HepG2 (cell line): Measurements from ENCODE around the gene FAM234B. TPM values are rescaled to one million over a fixed set of nuclear protein-coding genes. Genes with fewer than 3 reads are reported as not detected.

Experiments used
- ATAC-seq: fragments of 200-7000 bp; cut with Tn5 transposase; 3 replicates; pipeline ENCODE4 v1.9.1; 2020; ENCODE audit warnings: mild to moderate bottlenecking, moderate library complexity
- BruUV-seq: library from RNA; stranded (reverse); fragments of 400-500 nt; replicated peaks from 2 replicates; lab custom pipeline; 2021; lab: Mats Ljungman, UMichigan
- CTCF ChIA-PET: fragments of 300-600 bp; formaldehyde crosslinking; extraction: SDS; loops from one replicate; lab custom pipeline; 2021; ENCODE audit warnings: low total read pairs, inconsistent platforms, low intra/inter-chr PET ratio; lab: Yijun Ruan, JAX
- POLR2A ChIA-PET: fragments of 350-600 bp; sonication (Branson Sonifier 250); formaldehyde crosslinking; loops from one replicate; lab custom pipeline; 2020; ENCODE audit warnings: antibody characterized with exemption, inconsistent platforms; lab: Yijun Ruan, JAX
- DNase-seq: peaks from one replicate; pipeline ENCODE4 v3.0.0-alpha.2; 2015; ENCODE audit warnings: low spot score
- FAIRE-seq: peaks from 3 replicates; lab custom pipeline; 2011; peaks lifted over from hg19 to GRCh38; lab: Jason Lieb, UNC
- H2AFZ ChIP-seq: one replicate; pipeline ENCODE4 v1.6.1; 2011; ENCODE audit warnings: low read length, inconsistent platforms
- H3K27ac ChIP-seq: fragments of 300-600 bp; 3 replicates; pipeline ENCODE4 v1.8.0; 2011; ENCODE audit warnings: mixed run types, mild to moderate bottlenecking, mixed read lengths, low read length, inconsistent platforms; ENCODE audit not compliant: insufficient read depth; ENCODE audit errors: extremely low read length
- H3K27me3 ChIP-seq, 2 experiments: fragments of 200-600 bp in 1 of 2; 2 replicates in 1 of 2; 3 replicates in 1 of 2; pipeline versions ENCODE4 v1.6.0 to v1.8.0; 2011; ENCODE audit warnings: low read length in 2 of 2, mild to moderate bottlenecking in 2 of 2, moderate library complexity in 2 of 2, inconsistent platforms in 1 of 2; ENCODE audit not compliant: insufficient read depth in 2 of 2, control insufficient read depth in 1 of 2
- H3K36me3 ChIP-seq, 2 experiments: fragments of 200-600 bp in 1 of 2; replicated peaks in 1 of 2; 2 replicates in 1 of 2; 3 replicates in 1 of 2; pipeline versions ENCODE4 v1.5.1 to v1.8.0; 2011; ENCODE audit warnings: low read length in 2 of 2, inconsistent platforms in 1 of 2; ENCODE audit not compliant: insufficient read depth in 2 of 2, control insufficient read depth in 1 of 2
- H3K4me1 ChIP-seq: 2 replicates; pipeline ENCODE4 v1.5.1; 2012; ENCODE audit warnings: low read length, inconsistent platforms; ENCODE audit not compliant: insufficient read depth
- H3K4me2 ChIP-seq: 2 replicates; pipeline ENCODE4 v1.6.0; 2011; ENCODE audit warnings: low read depth, low read length, inconsistent platforms
- H3K4me3 ChIP-seq, 3 experiments: fragments of 200-600 bp in 1 of 3; sonication (generic), shearing (Covaris generic) in 1 of 3; replicated peaks in 1 of 3; 2 replicates each; pipeline ENCODE4 v1.5.1; 2011 to 2016; ENCODE audit warnings: low read length in 3 of 3, inconsistent platforms in 2 of 3, low read depth in 2 of 3, mild to moderate bottlenecking in 2 of 3, control low read depth in 1 of 3, mixed read lengths in 1 of 3; ENCODE audit not compliant: insufficient read depth in 1 of 3
- H3K79me2 ChIP-seq: one replicate; pipeline ENCODE4 v1.6.1; 2011; ENCODE audit warnings: low read length, inconsistent platforms; ENCODE audit not compliant: insufficient read depth
- H3K9ac ChIP-seq: 2 replicates; pipeline ENCODE4 v1.6.0; 2011; ENCODE audit warnings: mild to moderate bottlenecking, low read depth, low read length, inconsistent platforms; ENCODE audit not compliant: insufficient read depth
- H3K9me3 ChIP-seq: 2 replicates; pipeline ENCODE4 v1.5.1; 2012; ENCODE audit warnings: mild to moderate bottlenecking, low read length
- H4K20me1 ChIP-seq: 2 replicates; pipeline ENCODE4 v1.6.0; 2011; ENCODE audit warnings: inconsistent platforms, mild to moderate bottlenecking, low read length, moderate library complexity; ENCODE audit not compliant: insufficient read depth
- CEBPB ChIP-seq: IDR thresholded peaks from 2 replicates; pipeline ENCODE4 v1.6.1; 2011; ENCODE audit warnings: low read depth, low read length, improper control_type of control experiment, borderline replicate concordance
- FOXA3 ChIP-seq: IDR thresholded peaks from 2 replicates; pipeline ENCODE4 v1.6.1; 2016; ENCODE audit warnings: missing genetic modification reagents, missing compliant biosample characterization
- GABPB1 ChIP-seq: IDR thresholded peaks from 2 replicates; pipeline ENCODE4 v1.6.1; 2016; ENCODE audit warnings: mild to moderate bottlenecking, missing genetic modification reagents, moderate library complexity, missing compliant biosample characterization
- KAT7 ChIP-seq: IDR thresholded peaks from 2 replicates; pipeline ENCODE4 v1.6.1; 2018; ENCODE audit warnings: borderline replicate concordance, missing compliant biosample characterization
- MAFF ChIP-seq: IDR thresholded peaks from 2 replicates; pipeline ENCODE4 v1.6.1; 2011; ENCODE audit warnings: low read depth, low read length, improper control_type of control experiment
- MIER3 ChIP-seq: IDR thresholded peaks from 2 replicates; pipeline ENCODE4 v1.6.1; 2016; ENCODE audit warnings: missing compliant biosample characterization, borderline replicate concordance
- SNAPC2 ChIP-seq: sonication (generic); formaldehyde crosslinking; IDR thresholded peaks from 2 replicates; pipeline ENCODE4 v1.8.1; 2022; ENCODE audit warnings: mild to moderate bottlenecking, missing genetic modification reagents
- ZNF160 ChIP-seq: sonication (generic); formaldehyde crosslinking; IDR thresholded peaks from 2 replicates; pipeline ENCODE4 v1.8.0; 2022; ENCODE audit warnings: mild to moderate bottlenecking, inconsistent platforms, missing genetic modification reagents
- ZNF704 ChIP-seq: sonication (generic); formaldehyde crosslinking; IDR thresholded peaks from 2 replicates; pipeline ENCODE4 v1.8.1; 2023; ENCODE audit warnings: mild to moderate bottlenecking, inconsistent platforms, moderate library complexity, missing genetic modification reagents, borderline replicate concordance
- ZZZ3 ChIP-seq: sonication (generic); formaldehyde crosslinking; IDR thresholded peaks from 2 replicates; pipeline ENCODE4 v1.4.0; 2020; ENCODE audit warnings: missing genetic modification reagents, mild to moderate bottlenecking, borderline replicate concordance
- WGBS: methylation state at CpG from one replicate; pipeline ENCODE4 v1.1.6; 2017; ENCODE audit warnings: low lambda C conversion rate; 5-methylcytosine and 5-hydroxymethylcytosine counted together
- in situ Hi-C: cut with HindIII; loops from 2 replicates; pipeline ENCODE4 v1.10.0; 2017; ENCODE audit warnings: low pct_unique_long_range_greater_than_20kb; ENCODE audit not compliant: extremely low pct_ligation_motif_present
- intact Hi-C: fragments of 100-400 bp; cut with micrococcal nuclease; formaldehyde crosslinking; loops from one replicate; pipeline ENCODE4 v1.10.0; 2022; ENCODE audit not compliant: unreplicated experiment
- polyA plus RNA-seq, 8 experiments: library from polyadenylated mRNA; depleted of rRNA in 3 of 8; stranded (reverse) in 7 of 8; unstranded in 1 of 8; fragments of >200 nt; fragmentation: Illumina TruSeq in 4 of 8; extraction: Trizol in 4 of 8; gene quantifications; 2 replicates each; pipeline versions ENCODE4 v1.2.1 to v1.2.3, GENCODE V29; 2011 to 2016; ENCODE audit warnings: low read depth in 4 of 8, missing spikeins in 1 of 8, mixed read lengths in 1 of 8; ENCODE audit not compliant: insufficient read depth in 1 of 8
- total RNA-seq, 5 experiments: library from RNA; depleted of rRNA; stranded (reverse); fragments of >200 nt; fragmentation: Illumina TruSeq; extraction: Trizol; gene quantifications; 2 replicates each; pipeline ENCODE4 v1.2.3, GENCODE V29; 2016; ENCODE audit warnings: low read depth in 1 of 5
- TF ChIP-seq, protein P1 (sequence below): sonication (generic); formaldehyde crosslinking; IDR thresholded peaks from 2 replicates; pipeline ENCODE4 v1.5.1; 2020; ENCODE audit warnings: missing genetic modification reagents, mild to moderate bottlenecking, borderline replicate concordance
- TF ChIP-seq, protein P2 (sequence below): IDR thresholded peaks from 2 replicates; pipeline ENCODE4 v1.6.1; 2016

The FAM234B gene
- total and polyA plus RNA-seq, 2 of the 13 experiments (the other 11 are each of a cell fraction or from before 2014, with no cell fraction given), result 7.8 to 13.8 TPM

DNA sequence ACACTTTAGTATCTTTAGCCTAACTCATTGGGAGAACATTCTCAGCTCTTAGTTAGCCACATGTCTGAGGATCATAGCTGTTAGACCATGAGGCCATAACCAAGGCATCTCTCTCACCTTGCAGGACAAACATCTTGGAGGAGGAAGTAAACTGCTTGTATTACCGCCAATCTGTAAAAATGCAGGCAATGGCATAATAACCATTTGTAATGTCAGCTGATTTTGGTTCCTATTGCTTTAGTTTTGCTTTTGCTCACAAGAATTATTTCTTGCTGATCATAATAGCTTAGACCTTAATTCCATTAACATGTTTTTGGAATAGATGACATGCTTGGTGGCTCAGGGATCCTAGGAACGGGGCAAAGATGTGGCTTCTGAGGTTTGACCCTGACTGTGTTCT, 75.6 kb downstream of the FAM234B start (continued):
- TF ChIP-seq ZNF704 (CRISPR knock-in tag), result no peak
- no peak for TF ChIP-seq MAFF
- TF ChIP-seq MIER3 (CRISPR knock-in tag), result no peak
- TF ChIP-seq, protein P1, sequence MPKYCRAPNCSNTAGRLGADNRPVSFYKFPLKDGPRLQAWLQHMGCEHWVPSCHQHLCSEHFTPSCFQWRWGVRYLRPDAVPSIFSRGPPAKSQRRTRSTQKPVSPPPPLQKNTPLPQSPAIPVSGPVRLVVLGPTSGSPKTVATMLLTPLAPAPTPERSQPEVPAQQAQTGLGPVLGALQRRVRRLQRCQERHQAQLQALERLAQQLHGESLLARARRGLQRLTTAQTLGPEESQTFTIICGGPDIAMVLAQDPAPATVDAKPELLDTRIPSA (CRISPR knock-in tag), result no peak
- TF ChIP-seq SNAPC2 (CRISPR knock-in tag), result no peak
- TF ChIP-seq FOXA3, result no peak
- TF ChIP-seq, all 625 proteins: peak for 0

GRCh38 chr12:13120413-13120812, 76.2 kb downstream of the FAM234B start:
- in situ Hi-C loops, result no loop called here
- Histone ChIP-seq H3K27ac (no peak overlapping the region), H3K4me2 (no peak overlapping the region), H3K9ac (no peak overlapping the region), H3K4me1 (no peaks in the 10 kb centered on the region)
- ATAC-seq (no peak), FAIRE-seq (no peak)
- POLR2A ChIA-PET, result no interaction called here
- TF ChIP-seq, protein P2, sequence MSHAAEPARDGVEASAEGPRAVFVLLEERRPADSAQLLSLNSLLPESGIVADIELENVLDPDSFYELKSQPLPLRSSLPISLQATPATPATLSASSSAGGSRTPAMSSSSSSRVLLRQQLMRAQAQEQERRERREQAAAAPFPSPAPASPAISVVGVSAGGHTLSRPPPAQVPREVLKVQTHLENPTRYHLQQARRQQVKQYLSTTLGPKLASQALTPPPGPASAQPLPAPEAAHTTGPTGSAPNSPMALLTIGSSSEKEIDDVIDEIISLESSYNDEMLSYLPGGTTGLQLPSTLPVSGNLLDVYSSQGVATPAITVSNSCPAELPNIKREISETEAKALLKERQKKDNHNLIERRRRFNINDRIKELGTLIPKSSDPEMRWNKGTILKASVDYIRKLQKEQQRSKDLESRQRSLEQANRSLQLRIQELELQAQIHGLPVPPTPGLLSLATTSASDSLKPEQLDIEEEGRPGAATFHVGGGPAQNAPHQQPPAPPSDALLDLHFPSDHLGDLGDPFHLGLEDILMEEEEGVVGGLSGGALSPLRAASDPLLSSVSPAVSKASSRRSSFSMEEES (CRISPR knock-in tag), result no peak
- TF ChIP-seq GABPB1 (no peak), CEBPB (no peak), ZZZ3 (CRISPR knock-in tag) (no peak), ZNF160 (no peak), KAT7 (CRISPR knock-in tag) (no peak)
- TF ChIP-seq, all 625 proteins: peak for 0
- Histone ChIP-seq H4K20me1 (no peaks in the 10 kb centered on the region), H2AFZ (no peak overlapping the region), H3K9me3 (no peaks in the 10 kb centered on the region), H3K4me3 (no peak overlapping the region), H3K79me2 (no peaks in the 10 kb centered on the region), H3K36me3 (no peaks in the 10 kb centered on the region), H3K27me3 (peaks cover 1 to 36% of the 10 kb centered on the region in 2 experiments; a peak in 4 of 5 replicates)
- CTCF ChIA-PET, result no interaction called here
- no peak for DNase-seq
- WGBS, result 8% methylated on average over 3 of the region's 3 CpGs
- BruUV-seq, result no TSS peak
- intact Hi-C loops, result no loop called here
